ENCODE results near the gene DDIT3. TPM values are rescaled to one million over a fixed set of nuclear protein-coding genes. Genes with fewer than 3 reads are reported as not detected.

The DDIT3 gene
- total and polyA plus RNA-seq, 4 donors = 31.0 to 74.7 (median 51.4) TPM

- WGBS, 2 donors = 76 to 77% methylated on average over 5 of the region's 5 CpGs
- Histone ChIP-seq H3K4me1 (ENCODE audit: control insufficient read depth in 5 of 5, insufficient read depth in 5 of 5, low read length in 5 of 5) (peaks cover 0 to 1% (median 0%) of the 10 kb centered on the region in 5 donors), H3K36me3 (ENCODE audit: control insufficient read depth in 4 of 4, insufficient read depth in 4 of 4, low read length in 4 of 4) (peaks cover 12 to 31% (median 27%) of the 10 kb centered on the region in 4 donors), H3K4me3 (no peak overlapping the region), H3K9me3 (ENCODE audit: control insufficient read depth in 4 of 4, insufficient read depth in 3 of 4, low read length in 3 of 4) (no peaks in the 10 kb centered on the region), H3K9ac (ENCODE audit: insufficient read depth in 1 of 2, low read length in 2 of 2) (no peak overlapping the region), H3K27ac (ENCODE audit: low read depth in 1 of 2, low read length in 1 of 2) (no peak overlapping the region), H3K27me3 (ENCODE audit: control insufficient read depth in 3 of 3, insufficient read depth in 3 of 3, low read length in 2 of 3) (no peaks in the 10 kb centered on the region)
- DNase-seq (peak in 1 of 3 donors; percentile 6), ATAC-seq (ENCODE audit: insufficient read depth, low FRiP score) (no peak)
- TF ChIP-seq, protein P1, sequence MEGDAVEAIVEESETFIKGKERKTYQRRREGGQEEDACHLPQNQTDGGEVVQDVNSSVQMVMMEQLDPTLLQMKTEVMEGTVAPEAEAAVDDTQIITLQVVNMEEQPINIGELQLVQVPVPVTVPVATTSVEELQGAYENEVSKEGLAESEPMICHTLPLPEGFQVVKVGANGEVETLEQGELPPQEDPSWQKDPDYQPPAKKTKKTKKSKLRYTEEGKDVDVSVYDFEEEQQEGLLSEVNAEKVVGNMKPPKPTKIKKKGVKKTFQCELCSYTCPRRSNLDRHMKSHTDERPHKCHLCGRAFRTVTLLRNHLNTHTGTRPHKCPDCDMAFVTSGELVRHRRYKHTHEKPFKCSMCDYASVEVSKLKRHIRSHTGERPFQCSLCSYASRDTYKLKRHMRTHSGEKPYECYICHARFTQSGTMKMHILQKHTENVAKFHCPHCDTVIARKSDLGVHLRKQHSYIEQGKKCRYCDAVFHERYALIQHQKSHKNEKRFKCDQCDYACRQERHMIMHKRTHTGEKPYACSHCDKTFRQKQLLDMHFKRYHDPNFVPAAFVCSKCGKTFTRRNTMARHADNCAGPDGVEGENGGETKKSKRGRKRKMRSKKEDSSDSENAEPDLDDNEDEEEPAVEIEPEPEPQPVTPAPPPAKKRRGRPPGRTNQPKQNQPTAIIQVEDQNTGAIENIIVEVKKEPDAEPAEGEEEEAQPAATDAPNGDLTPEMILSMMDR (IDR thresholded peaks at IDR 0.05; ENCODE audit: control extremely low read depth, extremely low read depth) = no peak
Measured at GRCh38 chr12:57539134-57539768, 18.9 kb upstream of the DDIT3 start.

- no peak for DNase-seq
- Histone ChIP-seq H3K4me1 (ENCODE audit: control insufficient read depth in 5 of 5, insufficient read depth in 5 of 5, low read length in 5 of 5) (no peaks in the 10 kb centered on the region), H3K27me3 (ENCODE audit: control insufficient read depth in 3 of 3, insufficient read depth in 3 of 3, low read length in 2 of 3) (no peaks in the 10 kb centered on the region), H3K9ac (ENCODE audit: insufficient read depth in 1 of 2, low read length in 2 of 2) (no peak overlapping the region), H3K27ac (ENCODE audit: low read depth in 1 of 2, low read length in 1 of 2) (no peak overlapping the region), H3K36me3 (ENCODE audit: control insufficient read depth in 4 of 4, insufficient read depth in 4 of 4, low read length in 4 of 4) (peaks cover 26 to 53% (median 42%) of the 10 kb centered on the region in 4 donors), H3K9me3 (ENCODE audit: control insufficient read depth in 4 of 4, insufficient read depth in 3 of 4, low read length in 3 of 4) (no peaks in the 10 kb centered on the region), H3K4me3 (no peak overlapping the region)
- ATAC-seq (ENCODE audit: insufficient read depth, low FRiP score) = no peak
- 100% methylated on average over 1 of the region's 1 CpG for WGBS, 2 donors
- TF ChIP-seq, protein P1 (IDR thresholded peaks at IDR 0.05; ENCODE audit: control extremely low read depth, extremely low read depth) = no peak
Measured at GRCh38 chr12:57536597-57536942, 16.3 kb upstream of the DDIT3 start.

- H3K9me3 ChIP-seq (ENCODE audit: control insufficient read depth in 4 of 4, insufficient read depth in 3 of 4, low read length in 3 of 4) = no peaks in the 10 kb centered on the region
- no peak for DNase-seq
- H3K4me3 ChIP-seq = no peak overlapping the region
- H3K27ac ChIP-seq (ENCODE audit: low read depth in 1 of 2, low read length in 1 of 2) = no peak overlapping the region
- ATAC-seq (ENCODE audit: insufficient read depth, low FRiP score) = no peak
- peaks cover 28 to 53% (median 42%) of the 10 kb centered on the region in 4 donors for H3K36me3 ChIP-seq (ENCODE audit: control insufficient read depth in 4 of 4, insufficient read depth in 4 of 4, low read length in 4 of 4)
- TF ChIP-seq, protein P1 (IDR thresholded peaks at IDR 0.05; ENCODE audit: control extremely low read depth, extremely low read depth) = no peak
- no peaks in the 10 kb centered on the region for H3K4me1 ChIP-seq (ENCODE audit: control insufficient read depth in 5 of 5, insufficient read depth in 5 of 5, low read length in 5 of 5)
- no peak overlapping the region for H3K9ac ChIP-seq (ENCODE audit: insufficient read depth in 1 of 2, low read length in 2 of 2)
- 73 to 83% methylated on average over 6 of the region's 6 CpGs for WGBS, 2 donors
- H3K27me3 ChIP-seq (ENCODE audit: control insufficient read depth in 3 of 3, insufficient read depth in 3 of 3, low read length in 2 of 3) = no peaks in the 10 kb centered on the region
Measured at GRCh38 chr12:57535764-57536596, 15.7 kb upstream of the DDIT3 start.

Measured in lung (tissue), 12 donors.